ENCODE measurements around the gene HNRNPD.

- no peak for TF ChIP-seq CTCF (IDR thresholded peaks at IDR 0.05)
- TF ChIP-seq POLR2AphosphoS5 (IDR thresholded peaks at IDR 0.05; ENCODE audit: insufficient read depth in 1 of 2, low read depth in 1 of 2) = no peak
- no peak for TF ChIP-seq POLR2A (IDR thresholded peaks at IDR 0.05)
These were observed 23.7 kb upstream of the HNRNPD start for GRCh38 chr4:82397527-82397926.
